Loucy (cell line): ENCODE results near the gene DNAH8.

ENCODE experiments used
- CTCF ChIP-seq: fragments of 200-600 bp; sonication (generic); conservative IDR thresholded peaks from 2 replicates; pipeline ENCODE4 v1.5.1; 2014; ENCODE audit warnings: mild to moderate bottlenecking, antibody characterized with exemption, low read length
- EZH2phosphoT487 ChIP-seq: fragments of 200-600 bp; IDR thresholded peaks from 2 replicates; pipeline ENCODE4 v1.6.1; 2018; ENCODE audit warnings: antibody characterized with exemption, mild to moderate bottlenecking, moderate library complexity, borderline replicate concordance

- no peak for TF ChIP-seq CTCF
- no peak for TF ChIP-seq EZH2phosphoT487
Measured at GRCh38 chr6:38968702-38969149, 253.6 kb downstream of the DNAH8 start.
